Astrocyte (in vitro differentiated cells and primary cell): ENCODE data around the gene EVI2B.

Source experiments
- EZH2 ChIP-seq: IDR thresholded peaks from 2 replicates; pipeline ENCODE4 v1.6.1; 2012; ENCODE audit warnings: mild to moderate bottlenecking, low read length, inconsistent platforms; ENCODE audit not compliant: insufficient read depth
- TF ChIP-seq, protein P1 (sequence below): IDR thresholded peaks from 2 replicates; pipeline ENCODE4 v1.5.1; 2011; ENCODE audit warnings: low read depth, mild to moderate bottlenecking, inconsistent platforms, low read length, moderate library complexity; ENCODE audit not compliant: insufficient read depth

DNA sequence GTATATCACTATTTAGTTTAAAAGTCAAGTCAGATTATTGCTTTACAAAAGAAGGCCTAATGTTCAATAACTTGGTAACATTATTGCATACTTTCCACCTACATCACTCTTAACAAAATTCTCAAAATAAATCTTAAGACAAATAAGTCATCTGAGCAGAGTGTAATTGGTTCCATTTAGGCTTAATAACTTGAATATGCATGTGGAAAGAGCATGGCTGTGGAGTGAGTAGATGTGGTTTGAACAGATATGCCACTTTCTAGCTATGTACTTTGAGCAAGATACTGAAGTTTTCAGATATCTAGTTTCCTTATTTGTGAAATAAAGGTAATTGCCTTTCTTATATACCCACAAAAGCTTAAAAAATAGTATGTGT lies 14.3 kb upstream of the EVI2B start:
- TF ChIP-seq, protein P1, sequence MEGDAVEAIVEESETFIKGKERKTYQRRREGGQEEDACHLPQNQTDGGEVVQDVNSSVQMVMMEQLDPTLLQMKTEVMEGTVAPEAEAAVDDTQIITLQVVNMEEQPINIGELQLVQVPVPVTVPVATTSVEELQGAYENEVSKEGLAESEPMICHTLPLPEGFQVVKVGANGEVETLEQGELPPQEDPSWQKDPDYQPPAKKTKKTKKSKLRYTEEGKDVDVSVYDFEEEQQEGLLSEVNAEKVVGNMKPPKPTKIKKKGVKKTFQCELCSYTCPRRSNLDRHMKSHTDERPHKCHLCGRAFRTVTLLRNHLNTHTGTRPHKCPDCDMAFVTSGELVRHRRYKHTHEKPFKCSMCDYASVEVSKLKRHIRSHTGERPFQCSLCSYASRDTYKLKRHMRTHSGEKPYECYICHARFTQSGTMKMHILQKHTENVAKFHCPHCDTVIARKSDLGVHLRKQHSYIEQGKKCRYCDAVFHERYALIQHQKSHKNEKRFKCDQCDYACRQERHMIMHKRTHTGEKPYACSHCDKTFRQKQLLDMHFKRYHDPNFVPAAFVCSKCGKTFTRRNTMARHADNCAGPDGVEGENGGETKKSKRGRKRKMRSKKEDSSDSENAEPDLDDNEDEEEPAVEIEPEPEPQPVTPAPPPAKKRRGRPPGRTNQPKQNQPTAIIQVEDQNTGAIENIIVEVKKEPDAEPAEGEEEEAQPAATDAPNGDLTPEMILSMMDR, result no peak
- no peak for TF ChIP-seq EZH2
